GM12872 (cell line): ENCODE results near the gene TANK.

ENCODE experiments used
- CTCF ChIP-seq: IDR thresholded peaks from 3 replicates; pipeline ENCODE4 v1.5.1; 2011; ENCODE audit warnings: low read depth, mild to moderate bottlenecking, low read length, moderate library complexity; ENCODE audit not compliant: insufficient read depth

TANK gene

GRCh38 chr2:161228511-161229240 is 68.4 kb downstream of the TANK start:
- no peak for TF ChIP-seq CTCF

- TF ChIP-seq CTCF: no peak
These were observed 70.7 kb downstream of the TANK start for GRCh38 chr2:161230959-161231358.

- TF ChIP-seq CTCF: no peak
These were observed 72.3 kb downstream of the TANK start for GRCh38 chr2:161232571-161232970.

GRCh38 chr2:161233858-161234431 is 73.7 kb downstream of the TANK start:
- TF ChIP-seq CTCF: no peak

DNA sequence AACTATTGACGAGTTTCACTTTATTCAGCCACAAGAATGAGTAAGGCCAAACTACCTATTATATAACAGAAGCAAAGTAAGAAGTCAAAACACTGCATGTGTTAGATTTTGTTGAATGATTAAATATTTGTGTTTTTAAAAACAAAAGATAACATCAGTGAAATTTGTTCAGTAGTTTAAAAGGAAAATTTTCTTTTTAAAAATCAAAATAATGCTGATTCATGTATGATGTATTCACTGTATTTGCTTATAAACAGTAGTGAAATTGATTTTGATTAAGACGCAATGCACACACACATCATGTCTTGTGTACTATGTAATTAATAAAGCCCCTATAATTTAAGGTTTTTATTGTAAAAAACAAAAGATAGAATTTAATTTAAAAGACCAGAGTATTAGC is 74.4 kb downstream of the TANK start:
- no peak for TF ChIP-seq CTCF

DNA sequence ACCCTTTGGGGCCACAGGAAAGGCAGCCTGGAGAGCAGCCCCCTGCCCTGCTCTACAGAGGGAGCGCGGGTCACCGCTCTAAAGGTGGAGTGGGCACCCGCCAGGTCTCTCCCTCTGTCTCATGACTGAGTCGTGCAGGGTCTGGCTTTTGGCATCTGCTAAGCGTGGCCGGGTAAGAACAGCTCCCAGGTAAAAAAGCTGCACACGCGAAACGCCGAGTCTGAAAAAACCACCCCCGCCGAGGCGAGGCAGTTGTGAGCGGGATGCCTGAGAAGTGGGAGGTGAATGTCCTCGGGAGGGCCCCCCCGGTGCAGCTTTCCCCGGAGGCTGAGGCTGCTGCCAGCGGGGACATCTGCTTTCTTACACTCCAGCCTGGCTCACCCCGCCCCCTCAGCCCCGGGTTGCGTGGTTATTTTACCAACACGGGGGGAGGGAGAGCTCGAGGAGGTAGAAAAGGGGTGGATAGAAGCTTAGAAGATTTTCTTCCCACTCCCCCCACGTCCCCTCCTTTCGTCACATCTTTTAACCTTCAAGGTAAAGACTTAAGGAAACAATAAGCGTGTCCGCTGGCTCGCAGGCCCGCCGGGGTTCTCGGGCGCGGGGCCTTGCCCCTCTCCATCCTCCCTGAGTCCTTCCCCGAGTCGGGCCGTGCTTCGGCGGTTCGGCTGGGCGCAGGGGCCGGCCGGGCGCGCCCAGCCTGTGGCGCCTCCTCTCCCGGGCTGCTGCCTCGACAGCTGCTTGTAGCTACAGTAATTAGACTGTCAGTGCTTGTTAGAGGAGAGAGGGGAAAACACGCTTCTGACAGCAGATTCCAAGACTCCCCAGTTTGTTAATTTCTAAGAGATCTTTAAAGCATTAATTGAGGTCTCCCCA is 77.4 kb downstream of the TANK start:
- TF ChIP-seq CTCF: no peak

GRCh38 chr2:161238265-161238559 is 78.0 kb downstream of the TANK start:
- TF ChIP-seq CTCF: no peak
